ENCODE measurements around the gene TBX1.

TBX1 gene

GRCh38 chr22:19815823-19816290 is 55.3 kb downstream of the TBX1 start:
- TF ChIP-seq, protein P1, sequence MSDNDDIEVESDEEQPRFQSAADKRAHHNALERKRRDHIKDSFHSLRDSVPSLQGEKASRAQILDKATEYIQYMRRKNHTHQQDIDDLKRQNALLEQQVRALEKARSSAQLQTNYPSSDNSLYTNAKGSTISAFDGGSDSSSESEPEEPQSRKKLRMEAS (IDR thresholded peaks at IDR 0.05; ENCODE audit: low read depth, low read length): no peak
- no peak for TF ChIP-seq POLR2A (IDR thresholded peaks at IDR 0.05; ENCODE audit: extremely low read depth, insufficient read length)
- no peak for TF ChIP-seq MYC (IDR thresholded peaks at IDR 0.05; ENCODE audit: low read depth, low read length)
- no peak for TF ChIP-seq CTCF (IDR thresholded peaks at IDR 0.05; ENCODE audit: low read depth, low read length)
- H3K4me3 ChIP-seq (ENCODE audit: low read depth, low read length): no peak overlapping the region
- no peak for DNase-seq (ENCODE audit: low read depth)

DNA sequence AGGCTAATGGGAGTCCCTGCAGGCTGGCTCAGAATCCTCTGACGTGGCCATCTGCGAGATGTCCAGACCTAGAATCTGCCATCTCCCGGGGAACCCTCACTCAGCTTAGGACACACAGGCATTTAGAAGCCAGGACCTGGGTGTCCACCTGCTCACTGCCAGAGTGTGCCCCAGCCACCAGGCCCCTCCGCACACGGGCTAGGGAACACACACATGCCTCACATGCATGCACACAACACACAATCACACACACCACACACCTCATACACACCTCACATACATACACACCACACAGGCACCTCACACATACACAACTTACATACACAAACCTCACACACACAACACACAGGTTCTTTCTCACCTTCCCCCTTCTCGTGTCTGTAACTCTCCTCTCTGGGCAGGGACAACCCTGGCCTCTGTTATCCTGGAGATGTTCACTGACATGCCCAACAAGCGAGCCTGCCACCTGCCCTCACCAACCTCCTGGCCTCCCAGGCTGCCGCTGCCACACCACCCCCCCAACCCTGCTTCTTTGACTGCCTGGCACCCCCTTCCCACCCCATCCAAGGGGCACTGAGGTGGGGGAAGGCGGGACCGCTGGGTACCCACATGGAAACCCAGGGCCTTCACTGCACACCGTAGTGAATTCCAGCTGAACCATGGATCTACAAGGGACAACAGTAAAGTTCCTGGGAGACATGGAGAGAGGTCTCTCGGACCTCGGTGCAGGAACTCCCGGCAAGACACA is 56.0 kb downstream of the TBX1 start:
- no peak overlapping the region for H3K4me3 ChIP-seq (ENCODE audit: low read depth, low read length)
- TF ChIP-seq, protein P1 (IDR thresholded peaks at IDR 0.05; ENCODE audit: low read depth, low read length): no peak
- DNase-seq (ENCODE audit: low read depth): no peak

Measured in NB4 (cell line).